Right lobe of liver (tissue), 6 donors: ENCODE results near the gene CYP4Z1. TPM values are rescaled to one million over a fixed set of nuclear protein-coding genes. Genes with fewer than 3 reads are reported as not detected.
"Not testable (repeated sequence)": the region's sequence is repeated elsewhere in the genome, so short reads cannot be mapped to it uniquely, and the experiment has no call there.

Source experiments
- ATAC-seq, 4 donors: fragments of 200-7000 bp; cut with Tn5 transposase; one replicate each; pipeline ENCODE4 v1.9.1; 2020; ENCODE audit warnings: mild to moderate bottlenecking in 4 of 4, moderate library complexity in 4 of 4
- DNase-seq, 3 donors: peaks; one replicate each; pipeline ENCODE4 v3.0.0-alpha.2; 2020
- H3K27ac ChIP-seq, 3 donors: fragments of 200-600 bp; one replicate each; pipeline ENCODE4 v1.8.0; 2022
- H3K27me3 ChIP-seq, 2 donors: fragments of 200-600 bp; one replicate each; pipeline ENCODE4 v1.8.0; 2022
- H3K36me3 ChIP-seq, 4 donors: fragments of 200-600 bp; sonication (generic) in 1 of 4; one replicate each; pipeline versions ENCODE4 v1.5.1 to v1.8.0; 2017 to 2022; ENCODE audit warnings: control low read depth in 1 of 4
- H3K4me1 ChIP-seq, 4 donors: fragments of 200-600 bp; sonication (generic) in 1 of 4; one replicate each; pipeline versions ENCODE4 v1.5.1 to v1.8.0; 2017 to 2022; ENCODE audit warnings: control low read depth in 1 of 4
- H3K4me3 ChIP-seq, 3 donors: fragments of 200-600 bp; one replicate each; pipeline ENCODE4 v1.8.0; 2022
- H3K9me3 ChIP-seq, 4 donors: fragments of 200-600 bp; sonication (generic) in 1 of 4; one replicate each; pipeline versions ENCODE4 v1.5.1 to v1.8.0; 2017 to 2022; ENCODE audit warnings: control low read depth in 1 of 4
- CTCF ChIP-seq, 4 donors: fragments of 200-600 bp in 3 of 4; fragments of 450-650 bp in 1 of 4; IDR thresholded peaks; one replicate each; pipeline versions ENCODE4 v1.5.1 to v1.8.0; 2016 to 2022; ENCODE audit warnings: antibody characterized with exemption in 4 of 4, mild to moderate bottlenecking in 2 of 4
- POLR2A ChIP-seq: fragments of 450-650 bp; IDR thresholded peaks from one replicate; pipeline ENCODE4 v1.6.1; 2017; ENCODE audit warnings: antibody characterized with exemption, mild to moderate bottlenecking
- WGBS: methylation state at CpG from one replicate; pipeline ENCODE4 v1.1.6; 2018; ENCODE audit warnings: low coverage, low lambda C conversion rate; ENCODE audit not compliant: insufficient coverage; ENCODE audit errors: missing lambda C conversion rate; 5-methylcytosine and 5-hydroxymethylcytosine counted together
- intact Hi-C, 2 donors: fragments of 100-400 bp; cut with DNase I; formaldehyde crosslinking; loops; one replicate each; pipeline versions ENCODE4 v1.11.2 to v1.14.1; 2022
- total RNA-seq, 6 experiments: library from RNA; depleted of rRNA in 2 of 6; stranded (reverse); fragments of >200 nt in 2 of 6; fragmentation: NEBNext Ultra II Directional in 3 of 6; extraction: Animal tissue kit (Norgen Biotek cat#: 25700) in 3 of 6; gene quantifications; one replicate each; pipeline versions ENCODE4 v1.1.0 to v1.2.4, GENCODE V29; 2016 to 2023
- donor health status: DM: no; HTN: yes; CAD: no.
- donor health status: DM: no; HTN: no; CAD: no.
- donor health status: DM: no; HTN: no; CAD: no.
- donor health status: DM: no; HTN: yes; CAD: no.
- donor health status: DM: no; HTN: yes; CAD: no.

The CYP4Z1 gene
- total RNA-seq, 6 experiments from 2014 or later = 0.30 to 0.64 (median 0.39) TPM; not detected in 2

GRCh38 chr1:47106792-47107191 lies 39.8 kb downstream of the CYP4Z1 start:
- Histone ChIP-seq H3K9me3 (no peaks in the 10 kb centered on the region), H3K36me3 (no peaks in the 10 kb centered on the region), H3K27ac (no peak overlapping the region), H3K27me3 (no peaks in the 10 kb centered on the region), H3K4me3 (no peak overlapping the region), H3K4me1 (peaks cover 0 to 5% (median 0%) of the 10 kb centered on the region in 4 donors)
- WGBS = 79% methylated on average over 3 of the region's 3 CpGs
- ATAC-seq = peak in 3 of 4 donors; percentile 38 to 55 (median 47)
- TF ChIP-seq CTCF (IDR thresholded peaks at IDR 0.05) (no peak), POLR2A (no peak)
- no peak for DNase-seq
- intact Hi-C loops = no loop called here

- H3K27me3 ChIP-seq, intact Hi-C loops, H3K36me3 ChIP-seq, DNase-seq, H3K9me3 ChIP-seq, H3K4me3 ChIP-seq, H3K4me1 ChIP-seq, ATAC-seq, H3K27ac ChIP-seq: not testable (repeated sequence)
- WGBS = 65% methylated on average over 6 of the region's 10 CpGs
These were observed 41.0 kb downstream of the CYP4Z1 start for GRCh38 chr1:47107851-47108574.

- ATAC-seq, H3K9me3 ChIP-seq, H3K27me3 ChIP-seq, H3K4me3 ChIP-seq, H3K36me3 ChIP-seq, intact Hi-C loops, DNase-seq, H3K27ac ChIP-seq, H3K4me1 ChIP-seq: not testable (repeated sequence)
These were observed 42.5 kb downstream of the CYP4Z1 start for GRCh38 chr1:47109482-47109881.

GRCh38 chr1:47113178-47113577 lies 46.1 kb downstream of the CYP4Z1 start:
- TF ChIP-seq POLR2A (no peak), CTCF (IDR thresholded peaks at IDR 0.05) (no peak)
- ATAC-seq = no peak
- Histone ChIP-seq H3K36me3 (no peaks in the 10 kb centered on the region), H3K9me3 (no peaks in the 10 kb centered on the region), H3K27me3 (no peaks in the 10 kb centered on the region), H3K4me1 (no peaks in the 10 kb centered on the region), H3K27ac (no peak overlapping the region), H3K4me3 (no peak overlapping the region)
- no peak for DNase-seq
- intact Hi-C loops = no loop called here
- 87% methylated on average over 4 of the region's 4 CpGs for WGBS

GRCh38 chr1:47121039-47121438 lies 54.0 kb downstream of the CYP4Z1 start:
- H3K27ac ChIP-seq, ATAC-seq, H3K4me3 ChIP-seq, H3K36me3 ChIP-seq, H3K4me1 ChIP-seq, H3K9me3 ChIP-seq, DNase-seq, intact Hi-C loops, H3K27me3 ChIP-seq: not testable (repeated sequence)
- WGBS = 75% methylated on average over 1 of the region's 1 CpG

- intact Hi-C loops, H3K4me3 ChIP-seq, H3K27ac ChIP-seq, ATAC-seq, H3K9me3 ChIP-seq, H3K36me3 ChIP-seq, H3K27me3 ChIP-seq, DNase-seq: not testable (repeated sequence)
- H3K4me1 ChIP-seq = peaks cover 0 to 15% (median 8%) of the 10 kb centered on the region in 4 donors
These were observed 57.8 kb downstream of the CYP4Z1 start for GRCh38 chr1:47124834-47125233.

GRCh38 chr1:47126997-47127396 lies 60.0 kb downstream of the CYP4Z1 start:
- ATAC-seq, H3K9me3 ChIP-seq, H3K27me3 ChIP-seq, H3K4me3 ChIP-seq, H3K27ac ChIP-seq, DNase-seq, H3K36me3 ChIP-seq, intact Hi-C loops: not testable (repeated sequence)
- peaks cover 0 to 27% (median 12%) of the 10 kb centered on the region in 4 donors for H3K4me1 ChIP-seq
- no CpG with 5 or more reads among the region's 2 CpGs for WGBS
